GM18519 (cell line): Measurements from ENCODE around the gene MYH7.
A peak's percentile ranks its signal among the peaks of the same experiment; 100 is the strongest.
"Not testable (repeated sequence)": the region's sequence is repeated elsewhere in the genome, so short reads cannot be mapped to it uniquely, and the experiment has no call there.

Experiments
- ATAC-seq: cut with Tn5 transposase; IDR thresholded peaks from one replicate; pipeline ENCODE4 v1.9.1; 2021; ENCODE audit warnings: mild to moderate bottlenecking, moderate library complexity; ENCODE audit not compliant: unreplicated experiment, low FRiP score

MYH7 gene

DNA sequence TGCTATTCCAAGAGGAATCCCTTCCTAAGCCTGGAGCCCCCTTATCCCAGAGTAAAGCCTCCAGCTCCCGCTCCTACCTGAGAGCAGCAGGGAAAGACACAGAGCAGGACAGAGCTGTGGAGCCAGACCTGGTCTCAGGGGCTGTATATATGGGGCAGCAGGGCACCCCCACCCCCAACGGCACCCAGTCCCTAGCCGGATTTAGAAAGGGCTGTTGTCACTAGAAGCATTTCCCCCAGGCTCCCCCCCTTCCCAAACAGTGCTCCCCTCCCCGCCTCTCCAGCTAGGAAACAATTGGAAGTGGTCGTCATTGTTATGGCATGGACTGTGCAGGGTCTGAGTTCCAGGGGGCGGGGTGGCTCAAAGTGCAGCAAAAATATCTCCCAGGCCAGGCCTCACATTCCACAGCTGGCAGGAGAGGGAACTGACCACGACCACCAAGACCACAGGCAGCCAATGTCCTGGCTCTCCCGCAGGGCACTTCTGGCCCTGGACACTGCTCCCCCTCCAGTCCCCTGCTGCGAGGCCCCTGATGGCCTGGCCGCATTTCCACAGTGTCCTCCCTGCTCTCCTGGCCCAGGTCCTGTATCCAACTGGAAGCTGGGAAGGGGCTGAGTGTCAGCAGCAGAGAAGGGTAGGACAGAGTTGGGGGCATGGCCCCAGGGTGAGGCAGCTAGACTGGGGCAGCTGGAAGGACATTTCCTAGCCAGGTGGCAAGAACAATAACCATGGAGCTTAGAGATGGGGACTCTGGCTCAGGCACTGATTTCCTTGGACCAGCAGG, at the start of gene MYH7:
Gene MYH7 (minus strand): TSS at position 118 of the 784 bp plus-strand sequence. CDS start 1,928 bp downstream, outside the sequence.
- ATAC-seq = no peak

DNA sequence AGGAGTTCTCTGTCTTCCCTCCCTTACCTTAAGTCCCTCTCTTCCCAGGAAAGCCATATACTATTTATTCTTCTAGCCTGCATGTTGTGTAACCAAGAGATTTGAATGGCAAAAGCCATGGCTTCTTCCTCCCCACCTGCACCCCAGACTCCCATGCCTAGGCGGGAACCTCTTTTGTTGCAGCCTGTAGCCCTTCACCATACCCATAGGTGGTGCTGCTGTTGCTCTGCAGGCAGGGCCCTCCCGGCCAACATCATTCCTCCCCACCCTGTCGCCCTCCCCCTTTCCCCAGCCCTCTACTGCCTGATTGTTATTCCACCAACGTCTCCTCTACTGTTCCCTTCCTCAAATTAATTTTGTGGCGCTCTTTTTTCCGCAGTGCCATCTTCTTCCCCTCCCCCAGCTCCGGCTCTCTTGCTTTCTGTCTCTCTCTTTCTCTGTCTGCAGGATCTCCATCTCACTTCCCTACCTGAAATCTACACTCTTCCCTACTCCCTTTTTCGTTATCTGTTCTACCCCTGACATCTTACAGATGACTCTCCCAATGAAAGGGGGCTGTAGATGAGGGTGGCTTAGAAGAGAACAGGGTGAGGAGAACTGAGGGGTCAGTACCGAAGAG, 47.9 kb upstream of the MYH7 start:
- no peak for ATAC-seq

- no peak for ATAC-seq
Measured at GRCh38 chr14:23482823-23483148, 47.3 kb upstream of the MYH7 start.

DNA sequence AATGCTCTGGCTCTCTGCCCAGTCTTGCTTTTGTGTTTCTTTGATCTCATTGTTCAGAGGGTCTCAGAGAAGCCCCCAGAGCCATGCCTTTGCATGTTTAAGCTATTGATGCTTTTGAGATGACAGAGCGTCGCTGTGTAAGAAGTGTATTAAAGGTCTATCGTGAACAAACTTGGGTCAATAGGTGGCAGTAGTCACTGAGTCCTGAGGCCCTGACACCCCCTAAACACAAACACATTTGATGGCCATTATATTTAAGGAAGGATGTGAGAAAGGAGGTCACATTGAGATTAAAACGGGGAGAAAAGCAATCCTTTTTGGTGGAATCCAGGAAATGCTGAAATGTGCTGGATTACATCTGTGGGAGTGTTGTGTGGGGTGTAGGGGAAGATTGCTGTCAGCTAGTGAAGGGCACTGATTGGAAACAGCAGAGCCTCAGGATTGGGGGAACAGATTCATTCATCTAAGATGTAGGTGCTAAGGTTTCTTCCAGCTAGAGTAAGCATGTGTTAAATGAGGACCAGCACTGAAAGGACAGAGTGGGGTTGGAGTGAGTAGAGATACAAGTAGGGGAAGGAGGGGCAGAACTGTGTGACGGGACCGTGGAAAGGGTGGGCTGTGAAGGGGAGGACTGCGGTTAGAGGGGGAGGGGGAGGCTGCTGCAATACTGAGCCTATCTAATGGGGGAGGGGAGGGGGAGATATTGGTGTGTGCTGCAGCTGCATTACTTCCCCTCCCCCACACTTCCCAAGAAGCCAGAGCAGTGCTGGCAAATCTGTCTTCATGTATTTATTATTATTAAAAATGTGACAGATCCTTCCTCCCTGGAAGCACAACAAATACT, 46.7 kb upstream of the MYH7 start:
- no peak for ATAC-seq

DNA sequence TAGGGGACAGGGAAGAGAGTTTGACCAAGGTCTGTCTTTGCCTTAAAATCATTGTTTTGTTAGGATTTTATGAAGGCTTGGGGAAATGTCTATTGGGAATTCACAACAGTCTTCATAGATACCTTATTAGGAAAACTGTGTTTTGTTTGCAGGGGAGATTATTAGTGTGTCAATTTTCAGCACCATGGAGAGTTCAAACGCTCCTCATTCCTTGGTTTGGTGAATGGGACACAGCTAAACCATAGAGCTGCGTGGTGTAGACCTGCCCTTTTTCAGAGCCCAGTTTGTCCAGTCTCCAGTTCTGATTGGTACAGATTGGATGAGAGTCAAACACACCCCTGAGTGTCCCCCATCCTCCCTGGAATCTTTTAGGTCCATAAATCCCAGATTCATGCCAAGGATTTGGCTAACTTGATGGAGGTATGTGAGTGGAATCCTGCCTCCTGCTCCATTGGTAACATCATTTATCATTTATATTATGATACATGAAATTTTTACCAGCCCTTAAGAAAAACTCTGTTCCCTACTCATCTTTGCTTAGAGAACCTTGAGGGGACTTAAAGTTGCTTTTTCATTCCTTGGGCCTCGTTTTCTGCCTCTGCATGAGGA, 46.0 kb upstream of the MYH7 start:
- no peak for ATAC-seq

GRCh38 chr14:23478109-23478759, 42.8 kb upstream of the MYH7 start:
- ATAC-seq = no peak

- ATAC-seq = no peak
Measured at GRCh38 chr14:23470947-23471346, 35.5 kb upstream of the MYH7 start.

- no peak for ATAC-seq
Measured at GRCh38 chr14:23469906-23470403, 34.5 kb upstream of the MYH7 start.

GRCh38 chr14:23469127-23469905, 33.9 kb upstream of the MYH7 start, which contains the start of gene NGDN:
TSS of gene NGDN (plus strand) at chr14:23469703. CDS start at chr14:23469716, 13 bp downstream.
- ATAC-seq = peak; percentile 93

GRCh38 chr14:23468704-23469126, 33.3 kb upstream of the MYH7 start:
- ATAC-seq = no peak

GRCh38 chr14:23465261-23465660, 29.8 kb upstream of the MYH7 start:
- ATAC-seq = no peak

- no peak for ATAC-seq
Measured at GRCh38 chr14:23464700-23465099, 29.2 kb upstream of the MYH7 start.

DNA sequence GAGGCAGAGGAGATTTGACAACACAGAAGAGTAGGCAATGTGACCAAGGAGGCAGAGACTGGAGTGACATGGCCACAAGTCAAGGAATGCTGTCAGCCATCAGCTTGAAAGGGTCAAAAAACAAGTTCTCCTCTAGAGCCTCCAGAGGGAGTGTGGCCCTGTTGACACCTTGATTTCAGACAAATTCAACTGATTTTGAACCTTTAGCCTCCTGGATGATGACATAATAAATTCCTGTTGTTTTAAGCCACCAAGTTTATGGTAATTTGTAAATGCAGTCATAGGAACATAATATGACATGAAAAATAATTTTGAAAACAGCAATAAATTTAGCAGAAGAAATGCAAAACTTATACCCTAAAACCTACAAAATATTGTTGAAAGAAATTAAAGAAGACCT, 25.5 kb upstream of the MYH7 start:
- ATAC-seq = no peak

DNA sequence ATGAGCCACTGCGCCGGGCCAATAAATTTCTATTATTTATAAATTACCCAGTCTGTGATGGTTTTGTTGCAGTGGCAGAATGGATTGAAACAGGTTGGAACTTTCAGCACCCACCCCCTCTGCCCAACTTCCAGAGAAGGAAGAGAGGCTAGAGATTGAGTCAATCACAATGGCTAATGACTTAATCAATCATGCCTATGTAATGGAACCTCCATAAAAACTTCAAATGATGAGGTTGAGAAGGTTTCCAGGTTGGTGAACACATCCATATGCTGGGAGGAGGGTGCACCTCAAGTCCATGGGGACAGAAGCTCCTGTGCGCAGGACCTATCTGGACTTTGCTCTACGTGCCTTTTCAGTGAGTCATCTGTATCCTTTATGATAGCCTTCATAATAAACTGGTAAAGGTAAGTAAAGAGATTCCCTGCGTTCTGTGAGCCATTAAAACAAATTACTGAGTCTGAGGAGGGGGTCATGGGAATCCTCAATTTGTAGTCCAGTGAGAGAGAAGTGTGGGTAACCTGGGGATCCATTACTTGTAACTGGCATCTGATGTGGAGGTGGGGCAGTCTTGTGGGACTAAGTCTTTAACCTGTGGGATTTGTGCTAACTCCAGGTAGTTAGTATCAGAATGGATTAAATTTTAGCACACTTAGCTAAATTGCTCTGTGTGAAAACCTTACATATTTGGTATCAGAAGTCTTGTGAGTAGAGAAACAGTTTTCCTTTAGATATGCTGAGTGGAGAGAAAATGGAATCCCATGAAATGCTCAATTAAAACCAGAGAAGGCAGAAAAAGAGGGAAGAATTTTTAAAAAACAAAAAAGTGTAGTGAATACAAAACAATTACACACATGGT, 22.4 kb upstream of the MYH7 start:
- ATAC-seq = no peak

GRCh38 chr14:23456883-23457586, 21.6 kb upstream of the MYH7 start:
- not testable (repeated sequence) for ATAC-seq

DNA sequence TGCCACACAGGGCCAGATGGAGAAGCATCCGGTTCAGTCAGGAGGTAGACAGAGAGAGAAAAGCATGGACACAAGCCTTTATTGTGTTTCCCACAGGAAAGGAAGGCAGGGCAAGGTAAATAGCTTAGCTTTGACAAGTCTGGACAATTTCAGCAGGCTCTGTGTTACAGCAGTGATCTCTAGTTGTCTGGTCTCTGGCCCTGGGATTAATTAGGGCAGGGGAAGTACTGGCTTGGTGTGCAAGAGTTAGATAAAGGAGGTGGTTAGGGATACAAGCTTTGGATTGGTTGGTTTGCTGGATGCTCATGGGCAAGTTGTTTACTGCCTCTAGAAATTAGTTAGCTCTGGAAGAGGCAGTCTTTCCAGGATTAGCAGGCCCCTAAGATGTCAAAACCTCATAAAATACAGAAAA, 19.0 kb upstream of the MYH7 start:
- no peak for ATAC-seq

GRCh38 chr14:23452237-23452636, 16.8 kb upstream of the MYH7 start:
- no peak for ATAC-seq

- ATAC-seq = no peak
Measured at GRCh38 chr14:23450379-23450778, 14.9 kb upstream of the MYH7 start.
